Stimulated activated CD8-positive, alpha-beta memory T cell treated with anti-CD3 and anti-CD28 coated beads, Interleukin-15, amount 100 ng/mL, for 48 hours (primary cell): ENCODE measurements around the gene PARVA.
"Not testable (repeated sequence)": the region's sequence is repeated elsewhere in the genome, so short reads cannot be mapped to it uniquely, and the experiment has no call there.

Source experiments
- DNase-seq, 2 donors: peaks; one replicate each; pipeline ENCODE4 v3.0.0-alpha.2; 2020; ENCODE audit warnings: low read depth in 2 of 2

PARVA gene

GRCh38 chr11:12497431-12497830 lies 120.1 kb downstream of the PARVA start:
- DNase-seq = no peak

- DNase-seq = no peak
Observed at GRCh38 chr11:12499071-12499470, 121.7 kb downstream of the PARVA start.

DNA sequence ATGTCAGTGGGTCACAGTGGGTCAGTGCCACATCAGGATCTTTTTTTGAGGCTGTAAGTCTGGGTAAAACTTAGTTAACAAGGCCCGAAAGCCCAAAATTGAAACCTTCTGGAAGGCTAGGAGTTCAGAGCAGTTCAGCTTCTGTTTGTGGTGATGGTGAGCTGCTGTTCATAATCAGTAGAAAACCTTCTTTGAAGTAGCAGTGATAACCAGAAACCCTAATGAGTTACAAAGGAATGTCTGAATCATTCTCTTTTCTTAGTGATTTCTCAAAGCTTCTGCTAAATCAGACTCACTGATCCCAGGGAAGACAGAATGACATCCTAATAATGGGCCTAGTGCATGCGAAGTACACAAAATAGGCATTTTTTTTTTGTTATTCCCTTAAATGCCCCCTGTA lies 124.7 kb downstream of the PARVA start:
- DNase-seq = no peak

DNA sequence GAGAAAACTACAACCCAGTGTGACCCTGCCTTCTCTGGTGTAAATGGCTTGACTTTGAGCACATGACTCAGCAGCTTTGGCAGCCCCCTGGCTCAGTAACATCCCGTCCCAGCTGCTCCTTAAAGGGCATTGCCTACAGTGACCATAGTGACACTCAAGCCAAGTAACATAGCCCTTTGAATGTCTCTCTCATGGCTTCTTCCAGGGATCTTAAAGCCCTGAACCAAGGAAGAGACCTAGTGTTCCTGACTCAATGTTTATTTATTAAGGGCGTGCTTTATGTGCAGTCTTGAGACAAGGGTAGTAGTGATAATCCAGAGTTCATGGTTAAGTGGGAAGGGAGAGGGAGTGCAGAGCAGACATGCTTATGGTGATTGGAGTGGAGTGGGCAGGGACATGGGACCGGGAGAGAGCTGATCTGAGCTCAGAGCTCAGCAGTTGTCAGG lies 125.7 kb downstream of the PARVA start:
- no peak for DNase-seq

DNA sequence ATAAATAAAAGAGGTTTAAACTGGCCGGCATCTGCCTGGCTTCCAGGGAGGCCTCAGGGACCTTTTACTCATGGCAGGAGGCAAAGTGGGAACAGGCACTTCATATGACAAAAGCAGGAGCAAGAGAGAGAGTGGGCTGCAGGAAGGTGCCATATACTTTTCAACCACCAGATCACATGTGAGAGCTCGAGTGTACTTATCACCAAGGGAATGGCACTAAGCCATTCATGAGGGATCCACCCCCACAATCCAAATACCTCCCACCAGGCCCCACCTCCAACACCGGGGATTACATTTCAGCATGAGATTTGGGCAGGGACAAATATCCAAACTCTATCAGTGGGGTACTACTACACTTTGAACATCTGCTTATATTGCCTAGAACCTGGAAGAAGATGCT lies 126.5 kb downstream of the PARVA start:
- no peak for DNase-seq

GRCh38 chr11:12505183-12505582 lies 127.8 kb downstream of the PARVA start:
- no peak for DNase-seq

DNA sequence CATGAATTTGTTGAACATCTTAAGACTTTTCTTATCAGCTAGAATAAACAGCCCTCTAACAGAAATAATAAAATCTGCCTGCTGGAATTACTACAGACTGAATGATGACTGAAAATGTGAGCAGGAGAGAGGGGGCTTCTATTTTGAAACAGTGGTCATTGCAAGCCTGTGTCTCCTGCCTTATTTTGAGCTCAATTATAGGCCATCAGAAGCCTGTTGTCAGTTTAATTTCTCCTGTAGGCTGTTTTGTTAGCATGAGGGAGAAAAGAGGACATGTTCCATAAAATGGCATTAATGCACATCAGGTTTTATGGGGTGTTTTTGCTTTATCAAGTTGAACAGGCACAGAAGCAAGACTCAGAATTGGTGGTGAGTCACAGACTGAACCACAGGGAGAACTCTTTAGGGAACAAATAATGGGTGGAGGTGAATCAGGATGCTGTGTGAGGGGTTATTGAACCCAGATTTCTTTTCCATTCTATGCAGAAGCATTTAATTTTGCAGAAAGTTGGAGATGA lies 129.1 kb downstream of the PARVA start:
- no peak for DNase-seq

- no peak for DNase-seq
Observed at GRCh38 chr11:12507391-12507790, 130.0 kb downstream of the PARVA start.

GRCh38 chr11:12508151-12508751 lies 130.9 kb downstream of the PARVA start:
- DNase-seq = no peak

DNA sequence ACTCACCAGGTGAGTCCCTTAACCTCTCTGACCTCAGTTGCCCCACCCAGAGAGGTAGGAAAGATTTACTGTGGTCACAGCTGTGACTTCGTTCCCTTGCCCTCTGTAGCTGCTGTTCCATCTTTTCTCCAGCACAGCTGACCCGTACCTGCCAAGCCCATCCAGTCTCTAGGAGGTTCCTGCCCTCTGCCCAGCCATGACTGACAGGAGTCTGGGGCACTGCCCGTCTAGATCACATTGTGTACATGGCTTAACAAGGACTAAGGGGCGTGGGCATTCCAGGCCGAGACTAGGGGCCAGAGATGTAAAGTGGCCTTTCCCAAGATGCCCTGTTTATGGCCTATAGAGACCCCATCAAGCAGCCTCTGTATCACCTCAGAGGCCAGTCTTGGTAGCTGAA lies 132.0 kb downstream of the PARVA start:
- no peak for DNase-seq

DNA sequence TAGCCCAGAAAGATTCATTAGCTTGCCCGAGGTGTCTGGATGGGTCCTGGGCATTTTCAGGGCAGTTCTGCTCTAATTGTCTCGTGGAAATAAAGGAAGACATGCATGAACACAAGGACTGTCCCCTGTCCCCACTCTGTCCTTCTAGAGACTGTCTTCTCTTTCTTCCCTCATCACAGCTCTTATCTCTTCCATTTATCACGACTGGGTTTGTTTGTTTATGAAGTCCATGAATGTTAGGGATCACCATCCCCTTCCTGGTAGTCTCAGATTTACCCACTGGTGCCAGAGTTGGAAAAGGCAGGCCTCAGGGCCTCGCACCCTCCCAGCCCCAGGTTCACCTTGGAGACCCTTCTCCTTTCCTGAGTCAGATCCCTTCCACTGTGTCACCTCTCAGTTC lies 134.8 kb downstream of the PARVA start:
- DNase-seq = no peak

GRCh38 chr11:12512826-12513395 lies 135.5 kb downstream of the PARVA start:
- no peak for DNase-seq

DNA sequence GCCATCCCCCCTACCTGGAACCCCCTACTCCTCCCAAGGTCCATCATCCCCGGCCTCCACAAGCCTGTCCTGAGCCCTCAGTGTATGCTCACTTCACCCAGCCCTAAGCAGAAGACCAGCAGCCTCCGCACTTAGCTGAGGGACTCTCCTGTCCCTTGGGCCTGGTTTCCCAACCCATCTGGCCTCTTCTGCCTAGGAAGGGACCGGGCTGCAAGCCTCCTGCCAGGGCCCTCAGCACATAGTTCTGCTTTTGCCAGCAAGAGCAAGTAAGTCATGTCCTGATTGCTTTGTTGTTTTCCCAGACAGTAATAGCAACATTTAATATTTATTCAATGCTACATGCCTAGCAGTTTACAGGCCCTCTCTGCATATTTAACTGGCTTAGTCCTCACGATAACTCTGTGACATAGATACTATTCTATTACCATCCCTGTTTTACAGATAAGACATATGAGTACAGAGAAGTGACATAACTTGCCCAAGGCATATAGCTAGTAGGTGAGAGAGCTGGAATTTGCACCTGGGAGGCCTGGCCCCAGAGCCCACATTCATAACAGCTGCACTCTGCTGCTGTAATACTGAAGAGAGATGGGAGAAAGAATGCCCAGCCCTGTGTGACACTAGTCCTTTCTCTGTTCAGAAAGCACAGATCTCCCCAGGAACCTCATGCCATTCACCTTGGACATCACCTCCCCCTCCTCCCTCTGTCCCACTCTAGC lies 139.2 kb downstream of the PARVA start:
- DNase-seq = no peak

DNA sequence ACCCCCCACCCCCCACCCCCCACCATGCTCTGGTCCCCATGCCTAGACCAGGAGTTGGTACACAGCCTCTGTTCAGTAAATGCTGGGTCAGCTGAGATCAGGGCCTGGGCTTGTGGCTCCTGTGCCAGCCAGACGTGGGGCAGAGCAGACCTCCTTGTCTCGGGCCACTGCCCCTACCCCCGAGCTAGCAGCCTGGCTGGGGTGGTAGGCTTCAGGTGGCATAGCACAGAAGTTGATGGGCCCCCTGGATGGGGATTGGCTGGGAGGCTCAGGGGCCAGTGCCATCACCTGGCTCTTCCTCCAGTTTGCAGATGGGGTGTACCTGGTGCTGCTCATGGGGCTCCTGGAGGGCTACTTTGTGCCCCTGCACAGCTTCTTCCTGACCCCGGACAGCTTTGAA lies 139.9 kb downstream of the PARVA start:
- no peak for DNase-seq

DNA sequence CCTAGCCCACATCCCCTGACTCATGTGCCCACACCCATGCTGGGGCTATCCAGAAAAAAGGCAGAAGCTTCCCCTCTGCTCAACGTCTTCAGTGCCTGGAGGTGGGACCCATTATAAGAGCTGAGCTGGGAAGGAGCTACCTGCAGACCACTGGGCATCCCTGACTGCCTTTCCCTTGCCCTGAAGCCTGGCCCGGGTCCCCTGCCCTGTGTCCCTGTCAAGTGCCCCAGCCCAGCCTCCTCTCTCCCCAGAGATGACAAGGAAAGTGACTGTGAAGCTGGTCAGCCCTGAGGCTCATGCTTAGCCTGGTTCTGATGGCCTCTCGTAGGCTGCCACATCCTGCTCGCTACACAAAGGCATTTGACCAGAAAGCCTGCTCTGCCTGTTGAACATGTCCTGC lies 140.4 kb downstream of the PARVA start:
- DNase-seq = no peak

- DNase-seq = no peak
Observed at GRCh38 chr11:12518606-12519385, 141.4 kb downstream of the PARVA start.

DNA sequence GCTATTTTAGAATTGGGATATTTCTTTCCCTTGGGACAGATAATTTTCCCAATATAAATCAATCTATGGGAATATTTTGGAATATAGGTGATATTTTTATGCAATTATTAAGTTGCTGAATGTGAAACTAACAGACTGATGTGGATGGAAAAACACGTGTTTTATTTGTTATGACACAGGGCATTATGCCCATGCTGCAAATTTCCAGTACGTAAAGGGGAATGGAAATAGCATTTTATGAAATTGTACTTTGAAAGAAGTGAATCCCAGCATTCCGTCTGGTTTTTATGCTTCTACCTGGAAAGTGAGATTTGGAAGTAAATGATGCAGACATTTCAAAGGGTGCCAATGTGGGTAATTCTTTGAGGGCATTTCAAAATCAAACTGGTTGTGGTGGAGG lies 142.7 kb downstream of the PARVA start:
- DNase-seq = no peak

DNA sequence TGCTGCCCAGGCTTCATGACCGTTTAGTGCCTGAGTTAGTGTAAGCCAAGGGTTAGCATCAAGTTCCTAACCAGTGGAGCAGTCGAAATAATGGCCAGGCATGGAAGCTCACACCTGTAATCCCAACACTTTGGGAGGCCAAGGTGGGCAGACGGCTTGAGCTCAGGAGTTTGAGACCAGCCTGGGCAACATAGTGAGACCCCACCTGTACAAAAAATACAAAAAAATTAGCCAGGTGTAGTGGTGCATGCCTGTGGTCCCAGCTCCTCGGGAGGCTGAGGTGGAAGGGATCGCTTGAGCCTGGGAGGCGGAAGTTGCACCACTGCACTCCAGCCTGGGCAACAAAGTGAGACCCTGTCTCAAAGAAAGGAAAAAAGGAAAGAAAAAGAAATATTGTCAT lies 143.2 kb downstream of the PARVA start:
- DNase-seq = not testable (repeated sequence)

GRCh38 chr11:12523180-12523924 lies 146.0 kb downstream of the PARVA start:
- no peak for DNase-seq

- no peak for DNase-seq
Observed at GRCh38 chr11:12524865-12525264, 147.5 kb downstream of the PARVA start.

DNA sequence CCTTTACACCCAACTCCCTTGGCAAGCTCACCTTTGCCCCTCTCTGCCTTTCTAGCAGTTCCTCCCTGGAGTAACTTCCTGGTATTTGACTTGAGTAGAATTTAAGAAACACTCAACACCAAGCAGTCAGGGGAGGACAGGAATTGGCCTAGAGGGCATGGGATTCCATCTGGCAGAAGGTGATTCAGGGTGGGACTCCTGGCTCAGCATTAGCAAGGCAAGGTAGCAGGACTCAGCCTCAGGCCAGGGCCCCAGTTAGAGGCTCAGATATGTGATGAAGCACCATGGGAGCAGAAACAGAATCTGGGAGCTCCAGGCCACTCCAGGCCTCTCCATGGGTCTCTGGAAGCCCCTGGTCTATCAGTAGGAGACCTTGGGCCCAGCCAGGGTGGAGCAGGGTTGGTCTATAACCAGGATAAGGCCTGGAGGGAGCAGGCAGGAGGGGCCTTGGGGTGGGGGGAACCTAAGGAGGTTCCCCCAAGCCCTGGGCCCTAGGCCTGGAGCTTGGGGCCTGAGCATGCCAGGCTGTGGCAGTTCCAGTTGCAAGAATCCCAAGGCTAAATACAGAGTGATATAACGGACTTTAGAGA lies 148.2 kb downstream of the PARVA start:
- DNase-seq = no peak
